Urinary bladder (tissue), 4 donors: ENCODE data around the gene MXI1. TPM values are rescaled to one million over a fixed set of nuclear protein-coding genes. Genes with fewer than 3 reads are reported as not detected.
"Not testable (repeated sequence)": the region's sequence is repeated elsewhere in the genome, so short reads cannot be mapped to it uniquely, and the experiment has no call there.

Experiments used
- DNase-seq: peaks from one replicate; pipeline ENCODE4 v3.0.0-alpha.2; 2015; ENCODE audit errors: extremely low spot score
- H3K27ac ChIP-seq: one replicate; pipeline ENCODE4 v1.5.1; 2013; ENCODE audit warnings: low read depth, mild to moderate bottlenecking, moderate library complexity
- H3K36me3 ChIP-seq: one replicate; pipeline ENCODE4 v1.6.1; 2013; ENCODE audit warnings: mild to moderate bottlenecking, moderate library complexity; ENCODE audit not compliant: insufficient read depth
- H3K4me1 ChIP-seq: one replicate; pipeline ENCODE4 v1.6.1; 2013; ENCODE audit warnings: mild to moderate bottlenecking, moderate library complexity; ENCODE audit not compliant: insufficient read depth
- H3K4me3 ChIP-seq: one replicate; pipeline ENCODE4 v1.5.1; 2013; ENCODE audit warnings: low read depth, low read length
- WGBS: extraction: QIAGEN DNeasy Blood & Tissue Kit; methylation state at CpG from one replicate; pipeline ENCODE4 v1.1.7; 2013; 5-methylcytosine and 5-hydroxymethylcytosine counted together
- polyA plus RNA-seq: library from polyadenylated mRNA; stranded (reverse); fragments of 200-250 nt; gene quantifications from one replicate; pipeline ENCODE4 v1.2.3, GENCODE V29; 2013
- total RNA-seq: library from RNA; depleted of rRNA; stranded (reverse); fragments of >200 nt; gene quantifications from one replicate; pipeline ENCODE4 v1.2.3, GENCODE V29; 2014
- donor health status: healthy with polysubstance abuse.
- donor health status: healthy.

The MXI1 gene
- total and polyA plus RNA-seq, 2 donors, result 30.7 to 51.6 TPM

DNA sequence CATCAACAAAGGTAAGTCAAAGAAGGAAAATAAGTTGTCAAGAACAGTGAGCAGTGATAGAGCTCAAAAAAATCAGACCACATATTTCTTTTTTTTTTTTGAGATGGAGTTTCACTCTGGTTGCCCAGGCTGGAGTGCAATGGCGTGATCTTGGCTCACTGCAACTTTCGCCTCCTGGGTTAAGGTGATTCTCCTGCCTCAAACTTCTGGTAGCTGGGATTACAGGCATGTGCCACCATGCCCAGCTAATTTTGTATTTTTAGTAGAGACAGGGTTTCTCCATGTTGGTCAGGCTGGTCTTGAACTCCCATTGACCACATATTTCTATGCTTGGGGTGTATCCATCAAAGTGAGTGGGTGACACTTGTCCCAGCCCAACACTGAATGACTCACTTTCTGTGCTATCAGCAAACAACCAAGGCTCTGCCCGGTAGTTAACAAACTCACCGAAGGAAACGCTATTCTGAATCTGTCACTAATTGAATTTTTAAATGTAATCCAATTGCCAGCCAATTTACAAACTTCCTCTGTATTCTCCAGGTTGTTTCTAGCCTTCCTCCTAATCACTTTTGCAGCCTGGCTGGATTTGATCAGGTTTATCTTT, 116.9 kb downstream of the MXI1 start:
- H3K27ac ChIP-seq, result no peak overlapping the region
- H3K4me1 ChIP-seq, result no peaks in the 10 kb centered on the region
- WGBS, result 79% methylated on average over 5 of the region's 5 CpGs
- no peak for DNase-seq
- H3K36me3 ChIP-seq, result no peaks in the 10 kb centered on the region
- no peak overlapping the region for H3K4me3 ChIP-seq

GRCh38 chr10:110324805-110325280, 117.4 kb downstream of the MXI1 start:
- H3K27ac ChIP-seq, result no peak overlapping the region
- no peaks in the 10 kb centered on the region for H3K36me3 ChIP-seq
- 45% methylated on average over 3 of the region's 3 CpGs for WGBS
- no peaks in the 10 kb centered on the region for H3K4me1 ChIP-seq
- no peak for DNase-seq
- no peak overlapping the region for H3K4me3 ChIP-seq

DNA sequence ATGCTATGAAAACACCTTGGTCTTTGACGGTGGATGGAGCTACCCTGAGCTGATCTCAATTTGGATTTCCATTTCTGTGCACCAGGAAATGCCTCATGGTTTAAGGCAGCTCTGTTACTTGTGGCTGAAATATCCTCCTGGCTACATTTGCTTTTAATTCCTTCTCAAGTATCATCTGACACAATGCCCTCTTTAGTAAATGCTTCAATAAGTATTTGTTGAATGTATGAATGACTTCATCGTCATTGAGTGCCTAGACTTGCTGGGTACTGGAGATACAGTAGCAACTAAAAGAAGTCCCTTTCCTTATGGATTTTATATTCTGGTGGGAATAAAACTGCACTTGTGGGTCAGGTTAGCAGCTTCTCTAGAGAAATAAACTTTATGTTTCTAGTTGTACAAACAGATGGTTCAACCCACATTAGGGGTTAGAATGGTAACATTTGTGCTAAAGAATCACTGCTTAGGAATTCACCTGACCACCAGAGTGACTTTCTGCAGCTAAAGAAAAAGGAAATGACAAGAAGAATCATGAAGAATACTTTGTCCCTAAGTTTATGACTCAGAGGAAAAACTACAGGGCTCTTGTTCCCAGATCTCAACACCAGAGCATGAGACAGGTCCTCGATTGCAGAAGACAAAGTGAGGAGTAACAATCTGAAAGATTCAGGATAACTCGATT, 119.1 kb downstream of the MXI1 start:
- Histone ChIP-seq H3K4me3 (no peak overlapping the region), H3K4me1 (no peaks in the 10 kb centered on the region), H3K36me3 (no peaks in the 10 kb centered on the region), H3K27ac (no peak overlapping the region)
- no peak for DNase-seq
- 78% methylated on average over 4 of the region's 4 CpGs for WGBS

- 89% methylated on average over 5 of the region's 5 CpGs for WGBS
- Histone ChIP-seq H3K36me3 (no peaks in the 10 kb centered on the region), H3K27ac (no peak overlapping the region), H3K4me1 (no peaks in the 10 kb centered on the region), H3K4me3 (no peak overlapping the region)
- DNase-seq, result no peak
Measured at GRCh38 chr10:110327262-110327914, 120.0 kb downstream of the MXI1 start.

DNA sequence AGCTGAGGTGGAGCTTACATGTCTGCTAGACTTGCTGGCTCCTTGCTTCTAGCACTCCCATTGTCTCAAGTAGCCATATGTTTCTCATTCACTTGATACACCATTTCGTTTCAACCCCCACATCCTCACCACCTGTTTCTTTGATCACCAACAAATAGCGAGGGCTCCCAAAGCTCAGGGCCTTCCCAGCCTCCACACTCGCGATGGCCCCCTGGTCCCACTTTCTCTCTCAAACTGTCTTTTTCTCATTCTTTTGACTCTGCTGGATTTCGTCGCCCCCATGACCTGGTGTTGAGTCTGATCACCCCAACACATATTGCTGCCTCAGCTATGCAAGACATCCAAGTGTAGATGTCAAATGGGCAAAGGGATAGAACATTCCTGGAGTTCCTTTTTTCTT, 123.3 kb downstream of the MXI1 start:
- H3K36me3 ChIP-seq, result no peaks in the 10 kb centered on the region
- no peaks in the 10 kb centered on the region for H3K4me1 ChIP-seq
- H3K4me3 ChIP-seq, result no peak overlapping the region
- no peak for DNase-seq
- 92% methylated on average over 6 of the region's 6 CpGs for WGBS
- H3K27ac ChIP-seq, result no peak overlapping the region

DNA sequence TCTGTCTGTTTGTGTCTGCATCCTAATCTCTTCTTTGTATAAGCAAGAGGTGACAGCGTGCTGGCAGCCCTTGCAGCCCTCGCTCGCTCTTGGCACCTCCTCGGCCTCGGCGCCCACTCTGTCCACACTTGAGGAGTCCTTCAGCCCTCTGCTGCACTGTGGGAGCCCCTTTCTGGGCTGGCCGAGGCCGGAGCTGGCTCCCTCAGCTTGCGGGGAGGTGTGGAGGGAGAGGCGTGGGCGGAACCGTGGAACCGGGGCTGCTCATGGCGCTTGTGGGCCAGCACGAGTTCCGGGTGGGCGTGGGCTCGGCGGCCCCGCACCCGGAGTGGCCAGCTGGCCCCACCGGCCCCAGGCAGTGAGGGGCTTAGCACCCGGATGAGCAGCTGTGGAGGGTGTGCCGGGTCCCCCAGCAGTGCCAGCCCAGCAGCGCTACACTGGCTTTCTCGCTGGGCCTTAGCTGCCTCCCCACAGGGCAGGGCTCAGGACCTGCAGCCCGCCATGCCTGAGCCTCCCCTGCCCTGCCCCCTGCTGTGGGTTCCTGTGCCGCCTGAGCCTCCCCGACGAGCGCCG, 123.9 kb downstream of the MXI1 start:
- not testable (repeated sequence) for H3K4me1 ChIP-seq, H3K36me3 ChIP-seq, H3K4me3 ChIP-seq, H3K27ac ChIP-seq, DNase-seq
- 97% methylated on average over 32 of the region's 32 CpGs for WGBS

- Histone ChIP-seq H3K4me1 (no peaks in the 10 kb centered on the region), H3K36me3 (no peaks in the 10 kb centered on the region), H3K4me3 (no peak overlapping the region), H3K27ac (no peak overlapping the region)
- 84% methylated on average over 5 of the region's 5 CpGs for WGBS
- DNase-seq, result no peak
Measured at GRCh38 chr10:110334061-110334656, 126.8 kb downstream of the MXI1 start.

GRCh38 chr10:110335314-110336064, 128.1 kb downstream of the MXI1 start:
- Histone ChIP-seq H3K27ac (no peak overlapping the region), H3K36me3 (no peaks in the 10 kb centered on the region), H3K4me3 (no peak overlapping the region), H3K4me1 (no peaks in the 10 kb centered on the region)
- DNase-seq, result no peak
- 68% methylated on average over 7 of the region's 7 CpGs for WGBS

- WGBS, result 39% methylated on average over 10 of the region's 10 CpGs
- no peaks in the 10 kb centered on the region for H3K36me3 ChIP-seq
- H3K4me1 ChIP-seq, result no peaks in the 10 kb centered on the region
- no peak overlapping the region for H3K27ac ChIP-seq
- DNase-seq, result no peak
- H3K4me3 ChIP-seq, result no peak overlapping the region
Measured at GRCh38 chr10:110336111-110336721, 128.8 kb downstream of the MXI1 start.

Other genes starting within 250 kb of the MXI1 start
- 444 TPM for gene ADD3, start 199.6 kb upstream of the MXI1 start, total RNA-seq
- 83.4 TPM for gene ADD3, start 199.6 kb upstream of the MXI1 start, polyA plus RNA-seq
- gene SMNDC1, start 97.3 kb downstream of the MXI1 start, total RNA-seq, result 21.5 TPM
- 17.0 TPM for gene SMNDC1, start 97.3 kb downstream of the MXI1 start, polyA plus RNA-seq